ENCODE data around the gene NKD2.
"Not testable (repeated sequence)": the region's sequence is repeated elsewhere in the genome, so short reads cannot be mapped to it uniquely, and the experiment has no call there.

DNA sequence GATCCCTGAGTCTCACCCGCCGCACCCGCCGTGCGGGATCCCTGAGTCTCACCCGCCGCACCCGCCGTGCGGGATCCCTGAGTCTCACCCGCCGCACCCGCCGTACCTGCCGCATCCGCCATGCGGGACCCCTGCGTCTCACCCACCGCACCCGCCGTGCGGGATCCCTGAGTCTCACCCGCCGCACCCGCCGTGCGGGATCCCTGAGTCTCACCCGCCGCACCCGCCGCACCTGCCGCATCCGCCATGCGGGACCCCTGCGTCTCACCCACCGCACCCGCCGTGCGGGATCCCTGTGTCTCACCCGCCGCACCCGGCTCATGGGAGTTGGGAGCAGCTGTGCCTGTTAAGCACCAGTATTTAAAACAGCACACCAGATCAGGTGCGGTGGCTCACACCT lies 52.7 kb downstream of the NKD2 start:
- TF ChIP-seq, protein P1, sequence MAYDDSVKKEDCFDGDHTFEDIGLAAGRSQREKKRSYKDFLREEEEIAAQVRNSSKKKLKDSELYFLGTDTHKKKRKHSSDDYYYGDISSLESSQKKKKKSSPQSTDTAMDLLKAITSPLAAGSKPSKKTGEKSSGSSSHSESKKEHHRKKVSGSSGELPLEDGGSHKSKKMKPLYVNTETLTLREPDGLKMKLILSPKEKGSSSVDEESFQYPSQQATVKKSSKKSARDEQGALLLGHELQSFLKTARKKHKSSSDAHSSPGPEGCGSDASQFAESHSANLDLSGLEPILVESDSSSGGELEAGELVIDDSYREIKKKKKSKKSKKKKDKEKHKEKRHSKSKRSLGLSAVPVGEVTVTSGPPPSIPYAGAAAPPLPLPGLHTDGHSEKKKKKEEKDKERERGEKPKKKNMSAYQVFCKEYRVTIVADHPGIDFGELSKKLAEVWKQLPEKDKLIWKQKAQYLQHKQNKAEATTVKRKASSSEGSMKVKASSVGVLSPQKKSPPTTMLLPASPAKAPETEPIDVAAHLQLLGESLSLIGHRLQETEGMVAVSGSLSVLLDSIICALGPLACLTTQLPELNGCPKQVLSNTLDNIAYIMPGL (CRISPR knock-in tag; IDR thresholded peaks at IDR 0.05): not testable (repeated sequence)
- TF ChIP-seq, protein P2, sequence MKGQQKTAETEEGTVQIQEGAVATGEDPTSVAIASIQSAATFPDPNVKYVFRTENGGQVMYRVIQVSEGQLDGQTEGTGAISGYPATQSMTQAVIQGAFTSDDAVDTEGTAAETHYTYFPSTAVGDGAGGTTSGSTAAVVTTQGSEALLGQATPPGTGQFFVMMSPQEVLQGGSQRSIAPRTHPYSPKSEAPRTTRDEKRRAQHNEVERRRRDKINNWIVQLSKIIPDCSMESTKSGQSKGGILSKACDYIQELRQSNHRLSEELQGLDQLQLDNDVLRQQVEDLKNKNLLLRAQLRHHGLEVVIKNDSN (CRISPR knock-in tag; IDR thresholded peaks at IDR 0.05): not testable (repeated sequence)
- not testable (repeated sequence) for TF ChIP-seq JUN (CRISPR knock-in tag; IDR thresholded peaks at IDR 0.05); IRF2 (CRISPR knock-in tag; IDR thresholded peaks at IDR 0.05; ENCODE audit: borderline replicate concordance, low read depth)
- TF ChIP-seq, protein P3, sequence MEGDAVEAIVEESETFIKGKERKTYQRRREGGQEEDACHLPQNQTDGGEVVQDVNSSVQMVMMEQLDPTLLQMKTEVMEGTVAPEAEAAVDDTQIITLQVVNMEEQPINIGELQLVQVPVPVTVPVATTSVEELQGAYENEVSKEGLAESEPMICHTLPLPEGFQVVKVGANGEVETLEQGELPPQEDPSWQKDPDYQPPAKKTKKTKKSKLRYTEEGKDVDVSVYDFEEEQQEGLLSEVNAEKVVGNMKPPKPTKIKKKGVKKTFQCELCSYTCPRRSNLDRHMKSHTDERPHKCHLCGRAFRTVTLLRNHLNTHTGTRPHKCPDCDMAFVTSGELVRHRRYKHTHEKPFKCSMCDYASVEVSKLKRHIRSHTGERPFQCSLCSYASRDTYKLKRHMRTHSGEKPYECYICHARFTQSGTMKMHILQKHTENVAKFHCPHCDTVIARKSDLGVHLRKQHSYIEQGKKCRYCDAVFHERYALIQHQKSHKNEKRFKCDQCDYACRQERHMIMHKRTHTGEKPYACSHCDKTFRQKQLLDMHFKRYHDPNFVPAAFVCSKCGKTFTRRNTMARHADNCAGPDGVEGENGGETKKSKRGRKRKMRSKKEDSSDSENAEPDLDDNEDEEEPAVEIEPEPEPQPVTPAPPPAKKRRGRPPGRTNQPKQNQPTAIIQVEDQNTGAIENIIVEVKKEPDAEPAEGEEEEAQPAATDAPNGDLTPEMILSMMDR (IDR thresholded peaks at IDR 0.05): not testable (repeated sequence)

All from WTC11 (cell line).